SK-N-SH (cell line): ENCODE data around the gene C4orf50. TPM values are rescaled to one million over a fixed set of nuclear protein-coding genes. Genes with fewer than 3 reads are reported as not detected.

Experiments
- CTCF ChIA-PET: fragments of 300-600, 350-600 bp; formaldehyde crosslinking; extraction: SDS; loops from one replicate; lab custom pipeline; 2021; lab: Yijun Ruan, JAX
- POLR2A ChIA-PET: fragments of 350-600 bp; sonication (Branson Sonifier 250); formaldehyde crosslinking; extraction: SDS; loops from one replicate; lab custom pipeline; 2020; ENCODE audit warnings: antibody characterized with exemption, inconsistent platforms; lab: Yijun Ruan, JAX
- DNase-seq: peaks from one replicate; pipeline ENCODE4 v3.0.0; 2012
- H2AFZ ChIP-seq: fragments of 200-600 bp; sonication (generic); 2 replicates; pipeline ENCODE4 v1.8.1; 2016; ENCODE audit warnings: antibody characterized with exemption, mild to moderate bottlenecking, low read depth
- H3F3A ChIP-seq: fragments of 200-600 bp; sonication (generic); replicated peaks from 2 replicates; pipeline ENCODE3; 2016; ENCODE audit warnings: antibody characterized with exemption, mild to moderate bottlenecking; ENCODE audit not compliant: insufficient read depth
- H3K27ac ChIP-seq, 2 experiments: fragments of 200-500 bp in 1 of 2; fragments of 200-600 bp in 1 of 2; sonication (Bioruptor generic) in 1 of 2; sonication (generic), shearing (Covaris generic) in 1 of 2; 2 replicates each; pipeline versions ENCODE4 v1.5.1 to v1.6.1; 2014 to 2016; ENCODE audit warnings: low read depth in 2 of 2, inconsistent platforms in 1 of 2, low read length in 1 of 2, mild to moderate bottlenecking in 1 of 2, mixed read lengths in 1 of 2
- H3K27me3 ChIP-seq: fragments of 200-600 bp; sonication (generic), shearing (Covaris generic); 2 replicates; pipeline ENCODE4 v1.6.1; 2016; ENCODE audit warnings: mixed run types; ENCODE audit not compliant: insufficient read depth
- H3K36me3 ChIP-seq, 2 experiments: fragments of 200-500 bp in 1 of 2; fragments of 200-600 bp in 1 of 2; sonication (Bioruptor generic) in 1 of 2; sonication (generic) in 1 of 2; replicated peaks in 1 of 2; 2 replicates each; pipeline versions ENCODE3 to v1.5.1; 2014 to 2016; ENCODE audit warnings: low read length in 1 of 2, mild to moderate bottlenecking in 1 of 2; ENCODE audit not compliant: insufficient read depth in 2 of 2, control insufficient read depth in 1 of 2
- H3K4me1 ChIP-seq, 2 experiments: fragments of 200-500 bp in 1 of 2; fragments of 200-600 bp in 1 of 2; sonication (Bioruptor generic) in 1 of 2; sonication (generic), shearing (Covaris generic) in 1 of 2; 2 replicates each; pipeline versions ENCODE4 v1.5.1 to v1.6.1; 2014 to 2016; ENCODE audit warnings: low read depth in 1 of 2, low read length in 1 of 2, mixed run types in 1 of 2; ENCODE audit not compliant: insufficient read depth in 2 of 2, control insufficient read depth in 1 of 2
- H3K4me2 ChIP-seq: fragments of 200-600 bp; sonication (generic), shearing (Covaris generic); 2 replicates; pipeline ENCODE4 v1.6.1; 2017; ENCODE audit warnings: mixed run types
- H3K4me3 ChIP-seq, 2 experiments: fragments of 200-500 bp in 1 of 2; fragments of 200-600 bp in 1 of 2; sonication (Bioruptor generic) in 1 of 2; sonication (generic), shearing (Covaris generic) in 1 of 2; 2 replicates each; pipeline versions ENCODE4 v1.5.1 to v1.8.1; 2014 to 2016; ENCODE audit warnings: low read depth in 2 of 2, inconsistent platforms in 1 of 2, low read length in 1 of 2, mild to moderate bottlenecking in 1 of 2, mixed read lengths in 1 of 2, moderate library complexity in 1 of 2
- H3K79me2 ChIP-seq: fragments of 200-600 bp; sonication (generic); 2 replicates; pipeline ENCODE4 v1.8.1; 2017; ENCODE audit warnings: mild to moderate bottlenecking; ENCODE audit not compliant: insufficient read depth
- H3K9ac ChIP-seq: fragments of 200-600 bp; sonication (generic); 2 replicates; pipeline ENCODE4 v1.6.1; 2017; ENCODE audit warnings: mixed run types
- H3K9me2 ChIP-seq: fragments of 200-600 bp; sonication (generic); 2 replicates; pipeline ENCODE4 v1.6.1; 2017; ENCODE audit warnings: mixed run types
- H3K9me3 ChIP-seq: fragments of 200-600 bp; sonication (generic); 2 replicates; pipeline ENCODE4 v1.6.1; 2017; ENCODE audit warnings: mixed run types, mild to moderate bottlenecking, moderate library complexity
- H4K20me1 ChIP-seq: fragments of 200-600 bp; sonication (generic); 2 replicates; pipeline ENCODE4 v1.6.1; 2017; ENCODE audit warnings: mild to moderate bottlenecking, mixed run types; ENCODE audit not compliant: insufficient read depth
- CHD2 ChIP-seq: fragments of 150-350 bp; IDR thresholded peaks from 2 replicates; pipeline ENCODE4 v1.6.1; 2018; ENCODE audit warnings: low read length; ENCODE audit not compliant: partially characterized antibody
- ELF1 ChIP-seq: IDR thresholded peaks from 2 replicates; pipeline ENCODE4 v1.4.0; 2012
- FOSL2 ChIP-seq: IDR thresholded peaks from 2 replicates; pipeline ENCODE4 v1.4.0; 2012; ENCODE audit warnings: low read depth, mild to moderate bottlenecking, moderate library complexity, borderline replicate concordance
- FOXM1 ChIP-seq: IDR thresholded peaks from 2 replicates; pipeline ENCODE4 v1.4.0; 2012; ENCODE audit warnings: low read depth, mild to moderate bottlenecking
- GABPA ChIP-seq: IDR thresholded peaks from 2 replicates; pipeline ENCODE4 v1.4.0; 2012; ENCODE audit warnings: low read depth, mild to moderate bottlenecking
- JUND ChIP-seq: IDR thresholded peaks from 2 replicates; pipeline ENCODE4 v1.4.0; 2012
- MEF2A ChIP-seq: IDR thresholded peaks from 2 replicates; pipeline ENCODE4 v1.4.0; 2012; ENCODE audit warnings: low read depth, borderline replicate concordance
- NRF1 ChIP-seq: IDR thresholded peaks from 2 replicates; pipeline ENCODE4 v1.6.1; 2012; ENCODE audit warnings: low read depth, mild to moderate bottlenecking, low read length
- RAD21 ChIP-seq: IDR thresholded peaks from 2 replicates; pipeline ENCODE4 v1.6.1; 2012; ENCODE audit warnings: mild to moderate bottlenecking, low read length
- RFX5 ChIP-seq: IDR thresholded peaks from 2 replicates; pipeline ENCODE4 v1.6.1; 2012; ENCODE audit warnings: mild to moderate bottlenecking, improper control_type of control experiment, low read length
- TAF1 ChIP-seq: IDR thresholded peaks from 2 replicates; pipeline ENCODE4 v1.6.1; 2012; ENCODE audit warnings: low read depth, mild to moderate bottlenecking, low read length, moderate library complexity, borderline replicate concordance
- TCF12 ChIP-seq: IDR thresholded peaks from 2 replicates; pipeline ENCODE4 v1.4.0; 2012
- TEAD4 ChIP-seq: IDR thresholded peaks from 2 replicates; pipeline ENCODE4 v1.4.0; 2012; ENCODE audit warnings: mild to moderate bottlenecking, borderline replicate concordance; ENCODE audit not compliant: insufficient read depth
- WGBS: methylation state at CpG from one replicate; pipeline ENCODE4 v1.1.6; 2017; ENCODE audit warnings: low lambda C conversion rate; 5-methylcytosine and 5-hydroxymethylcytosine counted together
- polyA plus RNA-seq, 3 experiments: library from polyadenylated mRNA; depleted of rRNA; stranded (reverse); fragments of >200 nt; gene quantifications; 2 replicates each; pipeline ENCODE4 v1.2.3, GENCODE V29; 2012
- TF ChIP-seq, protein P1 (sequence below): fragments of 150-350 bp; IDR thresholded peaks from 2 replicates; pipeline ENCODE4 v1.6.1; 2016; ENCODE audit warnings: mild to moderate bottlenecking, low read depth, low read length
- TF ChIP-seq, protein P2 (sequence below): IDR thresholded peaks from 2 replicates; pipeline ENCODE4 v1.4.0; 2012; ENCODE audit warnings: low read depth
- TF ChIP-seq, protein P3 (sequence below): fragments of 200-600 bp; sonication (generic); IDR thresholded peaks from 2 replicates; pipeline ENCODE4 v1.6.1; 2017; ENCODE audit warnings: antibody characterized with exemption, mild to moderate bottlenecking, moderate library complexity
- TF ChIP-seq, protein P4 (sequence below): fragments of 150-350 bp; IDR thresholded peaks from 2 replicates; pipeline ENCODE4 v1.6.1; 2017; ENCODE audit warnings: antibody characterized with exemption, low read length, low read depth, borderline replicate concordance
- TF ChIP-seq, protein P5 (sequence below): IDR thresholded peaks from 2 replicates; pipeline ENCODE4 v1.4.0; 2012; ENCODE audit warnings: low read depth, borderline replicate concordance

The C4orf50 gene
- polyA plus RNA-seq (2012; rRNA removed), result under 0.01 and 0.03 TPM in 2 replicates
- polyA plus RNA-seq (2012; cell fraction: cytosol; rRNA removed), result 0.01 and 0.03 TPM in 2 replicates
- 0.04 and 0.05 TPM in 2 replicates for polyA plus RNA-seq (2012; cell fraction: nucleus; rRNA removed)

DNA sequence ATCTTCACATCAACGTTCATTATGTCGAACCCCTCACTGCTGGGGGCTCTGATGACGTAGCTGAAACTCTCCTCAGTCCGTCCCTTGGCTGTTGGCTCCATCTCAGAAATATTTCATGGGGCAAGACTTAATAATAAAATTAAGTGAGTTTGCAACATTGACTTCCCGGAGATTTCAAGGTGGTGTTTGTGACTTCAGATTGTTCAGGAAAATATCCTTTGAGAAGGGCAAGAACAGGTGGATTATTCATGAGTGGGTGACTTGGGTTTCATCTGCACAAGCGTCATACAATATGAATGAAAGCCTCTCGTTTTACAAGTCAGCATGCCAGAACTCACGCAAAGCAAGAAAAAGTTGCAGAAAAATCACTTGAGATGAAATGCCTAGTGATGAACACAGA, at the start of gene C4orf50:
C4orf50 (minus strand) TSS at position 101 of the 400 bp plus-strand sequence.
- Histone ChIP-seq H3K27me3 (no peaks in the 10 kb centered on the region), H3K36me3 (no peaks in the 10 kb centered on the region), H3K4me1 (no peaks in the 10 kb centered on the region; a peak in 1 of 4 replicates), H3F3A (no peaks in the 10 kb centered on the region), H3K9me3 (no peaks in the 10 kb centered on the region), H3K9ac (no peak within 1 kb of the TSS), H3K4me3 (no peak within 1 kb of the TSS), H3K9me2 (no peaks in the 10 kb centered on the region), H3K27ac (no peak within 1 kb of the TSS), H2AFZ (no peak within 1 kb of the TSS), H3K4me2 (no peak within 1 kb of the TSS), H4K20me1 (no peaks in the 10 kb centered on the region), H3K79me2 (no peaks in the 10 kb centered on the region)
- CTCF ChIA-PET, result interaction anchor here (1.0 to 5.2 kb wide), 9 partner anchors 10 to 211 kb away, joined by 3 to 80 read pairs (median 8); no protein-coding TSS in a partner anchor
- POLR2A ChIA-PET, result no interaction called here
- 36% methylated on average over 8 of the region's 8 CpGs for WGBS
- no peak for DNase-seq
- TF ChIP-seq FOXM1 (no peak), RFX5 (no peak), JUND (no peak), CHD2 (no peak), RAD21 (no peak), GABPA (no peak), ELF1 (no peak), TAF1 (no peak), TCF12 (no peak), TEAD4 (no peak), NRF1 (no peak), FOSL2 (no peak), MEF2A (no peak)
- TF ChIP-seq, protein P1, sequence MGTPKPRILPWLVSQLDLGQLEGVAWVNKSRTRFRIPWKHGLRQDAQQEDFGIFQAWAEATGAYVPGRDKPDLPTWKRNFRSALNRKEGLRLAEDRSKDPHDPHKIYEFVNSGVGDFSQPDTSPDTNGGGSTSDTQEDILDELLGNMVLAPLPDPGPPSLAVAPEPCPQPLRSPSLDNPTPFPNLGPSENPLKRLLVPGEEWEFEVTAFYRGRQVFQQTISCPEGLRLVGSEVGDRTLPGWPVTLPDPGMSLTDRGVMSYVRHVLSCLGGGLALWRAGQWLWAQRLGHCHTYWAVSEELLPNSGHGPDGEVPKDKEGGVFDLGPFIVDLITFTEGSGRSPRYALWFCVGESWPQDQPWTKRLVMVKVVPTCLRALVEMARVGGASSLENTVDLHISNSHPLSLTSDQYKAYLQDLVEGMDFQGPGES, result no peak
- TF ChIP-seq, protein P2, sequence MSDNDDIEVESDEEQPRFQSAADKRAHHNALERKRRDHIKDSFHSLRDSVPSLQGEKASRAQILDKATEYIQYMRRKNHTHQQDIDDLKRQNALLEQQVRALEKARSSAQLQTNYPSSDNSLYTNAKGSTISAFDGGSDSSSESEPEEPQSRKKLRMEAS, result no peak
- TF ChIP-seq, protein P3, sequence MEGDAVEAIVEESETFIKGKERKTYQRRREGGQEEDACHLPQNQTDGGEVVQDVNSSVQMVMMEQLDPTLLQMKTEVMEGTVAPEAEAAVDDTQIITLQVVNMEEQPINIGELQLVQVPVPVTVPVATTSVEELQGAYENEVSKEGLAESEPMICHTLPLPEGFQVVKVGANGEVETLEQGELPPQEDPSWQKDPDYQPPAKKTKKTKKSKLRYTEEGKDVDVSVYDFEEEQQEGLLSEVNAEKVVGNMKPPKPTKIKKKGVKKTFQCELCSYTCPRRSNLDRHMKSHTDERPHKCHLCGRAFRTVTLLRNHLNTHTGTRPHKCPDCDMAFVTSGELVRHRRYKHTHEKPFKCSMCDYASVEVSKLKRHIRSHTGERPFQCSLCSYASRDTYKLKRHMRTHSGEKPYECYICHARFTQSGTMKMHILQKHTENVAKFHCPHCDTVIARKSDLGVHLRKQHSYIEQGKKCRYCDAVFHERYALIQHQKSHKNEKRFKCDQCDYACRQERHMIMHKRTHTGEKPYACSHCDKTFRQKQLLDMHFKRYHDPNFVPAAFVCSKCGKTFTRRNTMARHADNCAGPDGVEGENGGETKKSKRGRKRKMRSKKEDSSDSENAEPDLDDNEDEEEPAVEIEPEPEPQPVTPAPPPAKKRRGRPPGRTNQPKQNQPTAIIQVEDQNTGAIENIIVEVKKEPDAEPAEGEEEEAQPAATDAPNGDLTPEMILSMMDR, result no peak
- TF ChIP-seq, protein P4, sequence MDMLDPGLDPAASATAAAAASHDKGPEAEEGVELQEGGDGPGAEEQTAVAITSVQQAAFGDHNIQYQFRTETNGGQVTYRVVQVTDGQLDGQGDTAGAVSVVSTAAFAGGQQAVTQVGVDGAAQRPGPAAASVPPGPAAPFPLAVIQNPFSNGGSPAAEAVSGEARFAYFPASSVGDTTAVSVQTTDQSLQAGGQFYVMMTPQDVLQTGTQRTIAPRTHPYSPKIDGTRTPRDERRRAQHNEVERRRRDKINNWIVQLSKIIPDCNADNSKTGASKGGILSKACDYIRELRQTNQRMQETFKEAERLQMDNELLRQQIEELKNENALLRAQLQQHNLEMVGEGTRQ, result no peak
- TF ChIP-seq, protein P5, sequence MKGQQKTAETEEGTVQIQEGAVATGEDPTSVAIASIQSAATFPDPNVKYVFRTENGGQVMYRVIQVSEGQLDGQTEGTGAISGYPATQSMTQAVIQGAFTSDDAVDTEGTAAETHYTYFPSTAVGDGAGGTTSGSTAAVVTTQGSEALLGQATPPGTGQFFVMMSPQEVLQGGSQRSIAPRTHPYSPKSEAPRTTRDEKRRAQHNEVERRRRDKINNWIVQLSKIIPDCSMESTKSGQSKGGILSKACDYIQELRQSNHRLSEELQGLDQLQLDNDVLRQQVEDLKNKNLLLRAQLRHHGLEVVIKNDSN, result no peak
